KBM-7 (cell line): Measurements from ENCODE around the gene ASTN2.
"Not testable (repeated sequence)": the region's sequence is repeated elsewhere in the genome, so short reads cannot be mapped to it uniquely, and the experiment has no call there.

Experiments used
- DNase-seq: peaks from one replicate; pipeline ENCODE4 v3.0.0-alpha.2; 2015
- in situ Hi-C: fragments of 300-500 bp; cut with MboI; formaldehyde crosslinking; loops from 2 replicates; pipeline ENCODE4 v1.14.3; 2020; ENCODE audit warnings: low sequenced_read_pairs, low pct_unique_long_range_greater_than_20kb, mixed read lengths

The ASTN2 gene

GRCh38 chr9:116691607-116692006 is 723.2 kb downstream of the ASTN2 start:
- DNase-seq, result no peak
- in situ Hi-C loops, result no loop called here

GRCh38 chr9:116690805-116691204 is 724.1 kb downstream of the ASTN2 start:
- in situ Hi-C loops, DNase-seq: not testable (repeated sequence)

GRCh38 chr9:116689486-116690032 is 725.3 kb downstream of the ASTN2 start:
- in situ Hi-C loops, result no loop called here
- DNase-seq, result no peak

- in situ Hi-C loops, result no loop called here
- DNase-seq, result no peak
These were observed 725.9 kb downstream of the ASTN2 start for GRCh38 chr9:116688806-116689485.

GRCh38 chr9:116687754-116688135 is 727.1 kb downstream of the ASTN2 start:
- no peak for DNase-seq
- in situ Hi-C loops, result no loop called here

GRCh38 chr9:116687074-116687753 is 727.6 kb downstream of the ASTN2 start, which contains the start of gene TRIM32:
Gene TRIM32, plus strand, starts transcription at chr9:116687305. Its CDS starts 10,438 bp downstream, at chr9:116697743.
- DNase-seq, result peak; percentile 88
- in situ Hi-C loops, result no loop called here

- no peak for DNase-seq
These were observed 728.2 kb downstream of the ASTN2 start for GRCh38 chr9:116686693-116687073.

GRCh38 chr9:116686135-116686534 is 728.7 kb downstream of the ASTN2 start:
- in situ Hi-C loops, result no loop called here
- DNase-seq, result no peak

More at GRCh38 chr9:116686693-116687073, 728.2 kb downstream of the ASTN2 start:
- in situ Hi-C loops, result no loop called here

- in situ Hi-C loops, result no loop called here
- no peak for DNase-seq
These were observed 729.7 kb downstream of the ASTN2 start for GRCh38 chr9:116685166-116685565.

- in situ Hi-C loops, result no loop called here
- no peak for DNase-seq
These were observed 731.3 kb downstream of the ASTN2 start for GRCh38 chr9:116683535-116683934.

GRCh38 chr9:116674210-116674980 is 740.5 kb downstream of the ASTN2 start:
- in situ Hi-C loops, result no loop called here
- no peak for DNase-seq

- in situ Hi-C loops, result no loop called here
- no peak for DNase-seq
These were observed 741.5 kb downstream of the ASTN2 start for GRCh38 chr9:116673375-116673774.

- peak; percentile 42 for DNase-seq
- in situ Hi-C loops, result no loop called here
These were observed 743.3 kb downstream of the ASTN2 start for GRCh38 chr9:116671605-116672004.

GRCh38 chr9:116668970-116669695 is 745.7 kb downstream of the ASTN2 start:
- in situ Hi-C loops, result no loop called here

GRCh38 chr9:116663581-116663980 is 751.3 kb downstream of the ASTN2 start:
- no peak for DNase-seq
- in situ Hi-C loops, result no loop called here

More at GRCh38 chr9:116668970-116669695, 745.7 kb downstream of the ASTN2 start:
- no peak for DNase-seq

- in situ Hi-C loops, result no loop called here
- DNase-seq, result no peak
These were observed 752.1 kb downstream of the ASTN2 start for GRCh38 chr9:116662646-116663310.

- DNase-seq, result peak; percentile 56
- in situ Hi-C loops, result no loop called here
These were observed 753.6 kb downstream of the ASTN2 start for GRCh38 chr9:116661037-116661954.

GRCh38 chr9:116658265-116658664 is 756.6 kb downstream of the ASTN2 start:
- DNase-seq, result no peak
- in situ Hi-C loops, result no loop called here
